DOHH2 (cell line): ENCODE results near the gene CCN5.
"Not testable (repeated sequence)": the region's sequence is repeated elsewhere in the genome, so short reads cannot be mapped to it uniquely, and the experiment has no call there.

Experiments
- H3F3A ChIP-seq: fragments of 200-600 bp; sonication (generic), shearing (Covaris generic); 2 replicates; pipeline ENCODE4 v1.6.0; 2016; ENCODE audit warnings: antibody characterized with exemption, mild to moderate bottlenecking; ENCODE audit not compliant: control insufficient read depth, insufficient read depth
- H3K27ac ChIP-seq: fragments of 200-600 bp; sonication (generic); 2 replicates; pipeline ENCODE4 v1.5.1; 2014; ENCODE audit warnings: low read depth, mild to moderate bottlenecking, low read length, moderate library complexity
- H3K27me3 ChIP-seq: fragments of 200-600 bp; sonication (generic); 2 replicates; pipeline ENCODE4 v1.6.1; 2014; ENCODE audit warnings: mild to moderate bottlenecking, low read length, mixed read lengths; ENCODE audit not compliant: control insufficient read depth
- H3K36me3 ChIP-seq: fragments of 200-600 bp; sonication (generic); 2 replicates; pipeline ENCODE4 v1.6.1; 2014; ENCODE audit warnings: mild to moderate bottlenecking, low read length, moderate library complexity, mixed read lengths; ENCODE audit not compliant: control insufficient read depth
- H3K4me1 ChIP-seq: fragments of 200-600 bp; sonication (generic); 2 replicates; pipeline ENCODE4 v1.6.1; 2014; ENCODE audit warnings: mild to moderate bottlenecking, low read length, mixed read lengths; ENCODE audit not compliant: control insufficient read depth
- H3K4me2 ChIP-seq: fragments of 200-600 bp; sonication (generic); 2 replicates; pipeline ENCODE4 v1.6.0; 2014; ENCODE audit warnings: mild to moderate bottlenecking, low read length, moderate library complexity
- H3K4me3 ChIP-seq: fragments of 200-600 bp; sonication (generic); 2 replicates; pipeline ENCODE4 v1.5.1; 2014; ENCODE audit warnings: mild to moderate bottlenecking, low read length, mixed read lengths
- H3K79me2 ChIP-seq: fragments of 200-600 bp; sonication (generic); 2 replicates; pipeline ENCODE4 v1.6.1; 2014; ENCODE audit warnings: mild to moderate bottlenecking, low read length, mixed read lengths; ENCODE audit not compliant: control insufficient read depth
- H3K9me2 ChIP-seq: fragments of 200-600 bp; sonication (generic); replicated peaks from 2 replicates; pipeline ENCODE4 v1.6.1; 2014; ENCODE audit warnings: mild to moderate bottlenecking, low read length, mixed read lengths; ENCODE audit not compliant: control insufficient read depth
- H3K9me3 ChIP-seq: fragments of 200-600 bp; sonication (generic); 2 replicates; pipeline ENCODE4 v1.6.1; 2014; ENCODE audit warnings: antibody characterized with exemption, low read length, mixed read lengths; ENCODE audit not compliant: control insufficient read depth, insufficient read depth
- H4K20me1 ChIP-seq: fragments of 200-600 bp; sonication (generic); 2 replicates; pipeline ENCODE4 v1.6.0; 2014; ENCODE audit warnings: low read depth, mild to moderate bottlenecking, antibody characterized with exemption, low read length, moderate library complexity; ENCODE audit not compliant: control insufficient read depth, insufficient read depth
- EZH2phosphoT487 ChIP-seq: fragments of 200-600 bp; sonication (generic); IDR thresholded peaks from 2 replicates; pipeline ENCODE4 v1.6.1; 2017; ENCODE audit warnings: borderline replicate concordance, mild to moderate bottlenecking, antibody characterized with exemption, low read length, moderate library complexity, mixed read lengths
- TF ChIP-seq, protein P1 (sequence below): fragments of 200-600 bp; sonication (generic); IDR thresholded peaks from one replicate; pipeline ENCODE4 v1.5.1; 2014; ENCODE audit warnings: antibody characterized with exemption, mild to moderate bottlenecking, low read depth, low read length; ENCODE audit not compliant: poor library complexity, severe bottlenecking

CCN5 gene

DNA sequence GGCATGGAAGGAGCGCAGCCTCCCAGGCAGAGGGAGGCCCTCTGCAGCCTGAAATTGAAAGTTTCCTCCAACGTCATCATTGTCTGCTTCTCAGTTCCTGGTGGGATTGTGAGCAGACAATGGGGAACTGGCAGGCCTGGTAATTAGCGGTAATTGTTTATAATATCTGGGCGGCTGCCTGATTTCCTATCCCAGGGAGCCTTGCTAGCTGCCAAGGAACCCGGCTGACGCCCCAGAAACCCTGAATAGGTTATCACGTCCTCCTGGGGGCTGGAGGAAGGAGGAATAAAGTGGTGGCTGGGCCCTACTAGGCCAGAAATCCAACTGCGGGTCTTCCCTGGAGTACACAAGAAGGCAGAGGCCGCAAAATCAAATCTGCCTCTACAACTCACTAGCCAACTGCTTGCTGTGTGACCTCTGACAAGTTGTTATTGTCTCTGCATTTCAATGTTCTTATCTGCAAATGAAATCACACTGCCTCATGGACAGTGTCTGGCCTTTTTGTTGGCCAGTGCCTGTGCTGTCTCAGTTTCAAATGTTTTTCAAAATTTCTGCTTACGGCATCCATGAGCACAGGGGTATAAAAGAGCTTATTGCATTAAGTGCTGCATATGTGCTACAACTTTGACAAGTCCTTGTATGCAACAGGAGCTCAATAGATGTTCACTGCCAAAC, 47.4 kb downstream of the CCN5 start:
- H3K4me3 ChIP-seq = no peak overlapping the region
- H3K4me2 ChIP-seq = no peak overlapping the region
- H3K27ac ChIP-seq = no peak overlapping the region
- H3F3A ChIP-seq = no peaks in the 10 kb centered on the region
- no peaks in the 10 kb centered on the region for H3K9me2 ChIP-seq
- H3K36me3 ChIP-seq = no peaks in the 10 kb centered on the region
- no peaks in the 10 kb centered on the region for H4K20me1 ChIP-seq
- H3K4me1 ChIP-seq = no peaks in the 10 kb centered on the region
- no peaks in the 10 kb centered on the region for H3K79me2 ChIP-seq
- TF ChIP-seq EZH2phosphoT487 = no peak
- TF ChIP-seq, protein P1, sequence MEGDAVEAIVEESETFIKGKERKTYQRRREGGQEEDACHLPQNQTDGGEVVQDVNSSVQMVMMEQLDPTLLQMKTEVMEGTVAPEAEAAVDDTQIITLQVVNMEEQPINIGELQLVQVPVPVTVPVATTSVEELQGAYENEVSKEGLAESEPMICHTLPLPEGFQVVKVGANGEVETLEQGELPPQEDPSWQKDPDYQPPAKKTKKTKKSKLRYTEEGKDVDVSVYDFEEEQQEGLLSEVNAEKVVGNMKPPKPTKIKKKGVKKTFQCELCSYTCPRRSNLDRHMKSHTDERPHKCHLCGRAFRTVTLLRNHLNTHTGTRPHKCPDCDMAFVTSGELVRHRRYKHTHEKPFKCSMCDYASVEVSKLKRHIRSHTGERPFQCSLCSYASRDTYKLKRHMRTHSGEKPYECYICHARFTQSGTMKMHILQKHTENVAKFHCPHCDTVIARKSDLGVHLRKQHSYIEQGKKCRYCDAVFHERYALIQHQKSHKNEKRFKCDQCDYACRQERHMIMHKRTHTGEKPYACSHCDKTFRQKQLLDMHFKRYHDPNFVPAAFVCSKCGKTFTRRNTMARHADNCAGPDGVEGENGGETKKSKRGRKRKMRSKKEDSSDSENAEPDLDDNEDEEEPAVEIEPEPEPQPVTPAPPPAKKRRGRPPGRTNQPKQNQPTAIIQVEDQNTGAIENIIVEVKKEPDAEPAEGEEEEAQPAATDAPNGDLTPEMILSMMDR = no peak
- no peaks in the 10 kb centered on the region for H3K9me3 ChIP-seq
- peaks cover 10% of the 10 kb centered on the region for H3K27me3 ChIP-seq

DNA sequence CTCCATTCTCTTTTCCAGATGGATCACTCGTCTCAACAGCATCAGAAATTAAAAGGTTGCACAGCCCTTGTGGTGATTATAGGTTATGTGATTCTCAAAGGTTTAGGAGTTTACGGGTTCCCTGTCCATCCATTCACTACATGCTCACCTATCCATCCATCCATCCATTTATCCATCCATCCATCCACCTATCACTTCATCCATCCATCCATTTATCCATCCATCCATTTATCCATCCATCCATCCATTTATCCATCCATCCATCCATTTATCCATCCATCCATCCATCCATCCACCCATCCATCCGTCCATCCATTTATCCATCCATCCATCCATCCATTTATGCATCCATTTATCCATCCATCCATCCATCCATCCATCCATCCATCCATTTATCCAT, 48.6 kb downstream of the CCN5 start:
- not testable (repeated sequence) for H3F3A ChIP-seq, H3K4me1 ChIP-seq, H3K27ac ChIP-seq, H3K79me2 ChIP-seq, H3K36me3 ChIP-seq, H4K20me1 ChIP-seq, H3K9me3 ChIP-seq, H3K4me2 ChIP-seq, H3K9me2 ChIP-seq, H3K4me3 ChIP-seq
- H3K27me3 ChIP-seq = peaks cover 10% of the 10 kb centered on the region

DNA sequence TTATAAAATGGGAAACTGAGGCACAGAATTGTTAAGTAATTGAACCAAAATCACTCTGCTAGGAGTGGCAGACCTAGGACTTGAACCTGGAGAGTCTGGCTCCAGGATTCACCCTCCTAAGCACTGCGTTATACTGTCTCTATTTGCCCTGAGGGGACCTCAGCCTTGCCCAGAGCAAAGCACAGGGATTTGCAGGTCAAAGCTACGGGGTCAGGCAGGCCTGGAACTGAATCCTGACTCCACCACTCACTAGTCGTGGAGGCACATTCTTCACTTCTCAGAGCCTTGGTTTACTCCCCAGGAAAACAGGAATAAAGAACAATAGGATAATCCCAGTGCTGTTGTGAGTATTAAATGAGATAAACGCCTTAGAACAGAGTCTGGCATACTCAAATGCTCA, 49.9 kb downstream of the CCN5 start:
- H3K36me3 ChIP-seq = no peaks in the 10 kb centered on the region
- no peak overlapping the region for H3K27ac ChIP-seq

DNA sequence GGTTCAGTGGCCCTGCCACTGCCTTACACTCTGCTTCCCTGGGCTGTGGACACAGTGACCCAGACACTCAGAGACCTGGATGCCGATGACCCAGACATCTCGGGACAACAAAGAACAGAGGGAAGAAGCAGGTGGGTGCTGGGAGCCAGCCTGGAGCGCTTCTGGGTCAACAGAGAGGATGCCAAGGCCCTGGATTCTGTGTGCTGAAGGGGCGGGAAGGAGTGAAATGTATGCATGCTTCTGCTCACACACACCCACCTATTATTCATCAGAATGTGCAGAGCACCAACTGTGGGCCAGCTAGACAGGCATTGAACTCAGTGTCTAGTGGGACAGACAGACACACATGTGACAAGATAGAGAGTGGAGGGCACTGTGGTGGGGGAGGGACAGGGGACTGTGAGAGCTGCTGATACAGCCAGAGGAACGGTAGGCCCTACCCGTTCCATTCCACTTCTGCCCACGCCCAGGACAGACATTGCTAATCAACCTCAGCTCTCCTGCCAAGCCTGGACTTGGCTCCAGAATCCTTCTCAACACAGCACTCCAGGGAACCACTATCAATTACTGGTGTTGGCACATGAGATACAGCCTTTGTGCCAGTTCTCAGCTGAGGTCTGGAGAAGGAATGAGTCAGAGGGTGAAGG, 50.7 kb downstream of the CCN5 start:
- TF ChIP-seq EZH2phosphoT487 = no peak
- TF ChIP-seq, protein P1 = no peak
- Histone ChIP-seq H3K9me2 (no peaks in the 10 kb centered on the region), H3K27me3 (no peaks in the 10 kb centered on the region; the same call in 1 of the 2 replicates), H3K36me3 (no peaks in the 10 kb centered on the region), H3K79me2 (no peaks in the 10 kb centered on the region), H3K4me2 (no peak overlapping the region), H3F3A (peaks cover 3% of the 10 kb centered on the region; the same call in 1 of the 2 replicates), H3K27ac (no peak overlapping the region), H4K20me1 (no peaks in the 10 kb centered on the region), H3K9me3 (no peaks in the 10 kb centered on the region), H3K4me1 (peaks cover 21% of the 10 kb centered on the region), H3K4me3 (no peak overlapping the region)

More for the DNA sequence above, 49.9 kb downstream of the CCN5 start:
- Histone ChIP-seq H3K9me3 (no peaks in the 10 kb centered on the region), H3F3A (peaks cover 3% of the 10 kb centered on the region; the same call in 1 of the 2 replicates), H3K27me3 (peaks cover 5% of the 10 kb centered on the region), H3K4me1 (peaks cover 17% of the 10 kb centered on the region), H4K20me1 (no peaks in the 10 kb centered on the region), H3K79me2 (no peaks in the 10 kb centered on the region), H3K4me3 (no peak overlapping the region), H3K4me2 (no peak overlapping the region), H3K9me2 (no peaks in the 10 kb centered on the region)
- TF ChIP-seq EZH2phosphoT487 = no peak
- TF ChIP-seq, protein P1 = no peak
